ENCODE data around the gene SHB.

GRCh38 chr9:38103340-38103739, 34.3 kb upstream of the SHB start:
- TF ChIP-seq CTCF (IDR thresholded peaks at IDR 0.05; ENCODE audit: poor library complexity) (no peak), EZH2phosphoT487 (IDR thresholded peaks at IDR 0.05; ENCODE audit: low read depth, severe bottlenecking, unreplicated experiment) (no peak)
